H1 (cell line): ENCODE results near the gene ST3GAL2. TPM values are rescaled to one million over a fixed set of nuclear protein-coding genes. Genes with fewer than 3 reads are reported as not detected.

Experiments
- CTCF ChIA-PET: fragments of 300-600 bp; sonication (Branson Sonifier 250); formaldehyde crosslinking; loops from one replicate; lab custom pipeline; 2021; ENCODE audit not compliant: partially characterized antibody; lab: Charles Lee
- POLR2A ChIA-PET: fragments of 300-600 bp; sonication (Branson Sonifier 250); formaldehyde crosslinking; loops from one replicate; lab custom pipeline; 2021; ENCODE audit warnings: inconsistent platforms; ENCODE audit not compliant: partially characterized antibody; lab: Charles Lee
- DNase-seq, 2 experiments: peaks; one replicate each; pipeline versions ENCODE4 v3.0.0 to v3.0.0-alpha.2; 2010 to 2022; ENCODE audit warnings: low spot score in 2 of 2, low read depth in 1 of 2, mixed read lengths in 1 of 2
- FAIRE-seq: peaks from 2 replicates; lab custom pipeline; 2011; peaks lifted over from hg19 to GRCh38; lab: Jason Lieb, UNC
- H2AFZ ChIP-seq: 2 replicates; pipeline ENCODE4 v1.8.1; 2012; ENCODE audit warnings: low read length, inconsistent platforms
- H2AK5ac ChIP-seq: 2 replicates; pipeline ENCODE4 v1.6.1; 2013; ENCODE audit warnings: low read depth, low read length
- H2BK120ac ChIP-seq: replicated peaks from 2 replicates; pipeline ENCODE3; 2013; ENCODE audit warnings: low read depth, low read length, inconsistent platforms
- H2BK12ac ChIP-seq: 2 replicates; pipeline ENCODE4 v1.6.1; 2013; ENCODE audit warnings: low read depth, low read length
- H2BK15ac ChIP-seq: 2 replicates; pipeline ENCODE4 v1.6.1; 2013; ENCODE audit warnings: low read length
- H2BK20ac ChIP-seq: 2 replicates; pipeline ENCODE4 v1.6.1; 2013; ENCODE audit warnings: low read length
- H2BK5ac ChIP-seq: 2 replicates; pipeline ENCODE4 v1.6.1; 2013; ENCODE audit warnings: low read depth, low read length
- H3K14ac ChIP-seq: 2 replicates; pipeline ENCODE4 v1.6.1; 2013; ENCODE audit warnings: inconsistent platforms; ENCODE audit not compliant: insufficient read length
- H3K18ac ChIP-seq: 2 replicates; pipeline ENCODE4 v1.6.1; 2013; ENCODE audit warnings: low read length; ENCODE audit errors: extremely low read depth
- H3K23ac ChIP-seq: 2 replicates; pipeline ENCODE4 v1.6.1; 2013; ENCODE audit warnings: inconsistent platforms; ENCODE audit not compliant: insufficient read length
- H3K23me2 ChIP-seq: 2 replicates; pipeline ENCODE4 v1.6.1; 2013; ENCODE audit warnings: low read depth, low read length
- H3K27ac ChIP-seq: 2 replicates; pipeline ENCODE4 v1.6.1; 2011; ENCODE audit warnings: low read depth, low read length, inconsistent platforms
- H3K27me3 ChIP-seq, 4 experiments: replicated peaks in 1 of 4; 1 replicate in 1 of 4; 2 replicates in 3 of 4; pipeline versions ENCODE4 v1.6.1 to v1.8.1; 2011 to 2013; ENCODE audit warnings: low read length in 3 of 4, mild to moderate bottlenecking in 3 of 4, inconsistent platforms in 2 of 4, mixed read lengths in 2 of 4, moderate library complexity in 1 of 4; ENCODE audit not compliant: control insufficient read depth in 3 of 4, insufficient read depth in 3 of 4; ENCODE audit errors: extremely low read depth in 1 of 4
- H3K36me3 ChIP-seq, 4 experiments: 2 replicates each; pipeline versions ENCODE4 v1.6.1 to v1.8.1; 2011 to 2013; ENCODE audit warnings: mild to moderate bottlenecking in 4 of 4, low read length in 3 of 4, moderate library complexity in 2 of 4, control low read depth in 1 of 4, inconsistent platforms in 1 of 4; ENCODE audit not compliant: insufficient read depth in 4 of 4, control insufficient read depth in 2 of 4
- H3K4ac ChIP-seq: replicated peaks from 2 replicates; pipeline ENCODE3; 2013; ENCODE audit warnings: low read length, low read depth, mixed read lengths, inconsistent platforms; ENCODE audit not compliant: insufficient read length
- H3K4me1 ChIP-seq, 4 experiments: replicated peaks in 1 of 4; 1 replicate in 1 of 4; 2 replicates in 3 of 4; pipeline versions ENCODE4 v1.6.1 to v1.8.1; 2011 to 2013; ENCODE audit warnings: low read length in 3 of 4, inconsistent platforms in 2 of 4, mixed read lengths in 1 of 4; ENCODE audit not compliant: insufficient read depth in 4 of 4, control insufficient read depth in 3 of 4
- H3K4me2 ChIP-seq, 2 experiments: 2 replicates each; pipeline versions ENCODE4 v1.6.1 to v1.8.1; 2011 to 2013; ENCODE audit warnings: low read depth in 2 of 2, low read length in 2 of 2, control low read depth in 1 of 2, inconsistent platforms in 1 of 2, mild to moderate bottlenecking in 1 of 2; ENCODE audit not compliant: insufficient read depth in 1 of 2
- H3K4me3 ChIP-seq, 4 experiments: fragments of 200-600, 300-600 bp in 1 of 4; sonication (generic), shearing (Covaris generic), sonication (Bioruptor Twin) in 1 of 4; 2 replicates each; pipeline versions ENCODE4 v1.5.1 to v1.8.1; 2011 to 2016; ENCODE audit warnings: low read length in 4 of 4, low read depth in 3 of 4, control low read depth in 2 of 4, inconsistent platforms in 2 of 4, mild to moderate bottlenecking in 2 of 4, mixed read lengths in 1 of 4, moderate library complexity in 1 of 4; ENCODE audit not compliant: insufficient read depth in 2 of 4; ENCODE audit errors: extremely low read depth in 1 of 4
- H3K56ac ChIP-seq: replicated peaks from 2 replicates; pipeline ENCODE3; 2013; ENCODE audit warnings: low read depth, mild to moderate bottlenecking, mixed read lengths, low read length, inconsistent platforms; ENCODE audit not compliant: insufficient read length
- H3K79me1 ChIP-seq: 2 replicates; pipeline ENCODE4 v1.6.1; 2013; ENCODE audit warnings: low read depth, low read length, control low read depth
- H3K79me2 ChIP-seq, 2 experiments: 2 replicates each; pipeline versions ENCODE4 v1.6.1 to v1.8.1; 2012 to 2013; ENCODE audit warnings: low read length in 2 of 2, mild to moderate bottlenecking in 2 of 2, inconsistent platforms in 1 of 2; ENCODE audit not compliant: insufficient read depth in 2 of 2, control insufficient read depth in 1 of 2
- H3K9ac ChIP-seq, 4 experiments: replicated peaks in 1 of 4; 1 replicate in 1 of 4; 2 replicates in 3 of 4; pipeline versions ENCODE4 v1.6.1 to v1.8.1; 2011 to 2013; ENCODE audit warnings: low read depth in 3 of 4, low read length in 3 of 4, control low read depth in 2 of 4, mild to moderate bottlenecking in 2 of 4, moderate library complexity in 2 of 4, inconsistent platforms in 1 of 4; ENCODE audit errors: extremely low read depth in 1 of 4
- H3K9me3 ChIP-seq, 2 experiments: 2 replicates each; pipeline versions ENCODE4 v1.6.1 to v1.8.1; 2012 to 2013; ENCODE audit warnings: mild to moderate bottlenecking in 2 of 2, moderate library complexity in 2 of 2, control low read depth in 1 of 2, inconsistent platforms in 1 of 2, low read depth in 1 of 2, low read length in 1 of 2, mixed read lengths in 1 of 2; ENCODE audit not compliant: insufficient read depth in 2 of 2
- H4K20me1 ChIP-seq, 2 experiments: replicated peaks in 1 of 2; 2 replicates each; pipeline versions ENCODE3 to v1.8.1; 2011 to 2013; ENCODE audit warnings: inconsistent platforms in 2 of 2, low read length in 2 of 2, mild to moderate bottlenecking in 1 of 2; ENCODE audit not compliant: insufficient read depth in 2 of 2, control insufficient read depth in 1 of 2
- H4K5ac ChIP-seq: 2 replicates; pipeline ENCODE4 v1.6.1; 2013; ENCODE audit warnings: low read length, low read depth, mixed read lengths, inconsistent platforms; ENCODE audit not compliant: insufficient read length
- H4K8ac ChIP-seq: 2 replicates; pipeline ENCODE4 v1.8.0; 2013; ENCODE audit warnings: mild to moderate bottlenecking, moderate library complexity, low read length, inconsistent platforms; ENCODE audit not compliant: insufficient read depth; ENCODE audit errors: extremely low read depth
- H4K91ac ChIP-seq: replicated peaks from 2 replicates; pipeline ENCODE3; 2013; ENCODE audit warnings: low read length, mixed read lengths, inconsistent platforms; ENCODE audit not compliant: insufficient read length
- CHD2 ChIP-seq: IDR thresholded peaks from 2 replicates; pipeline ENCODE4 v1.6.1; 2012; ENCODE audit warnings: low read length, improper control_type of control experiment
- CTBP2 ChIP-seq: IDR thresholded peaks from 2 replicates; pipeline ENCODE4 v1.7.0; 2011; ENCODE audit warnings: borderline replicate concordance, mild to moderate bottlenecking, moderate library complexity, mixed read lengths, low read length; ENCODE audit not compliant: insufficient read depth, insufficient read length
- CTCF ChIP-seq, 3 experiments: IDR thresholded peaks; 1 replicate in 2 of 3; 2 replicates in 1 of 3; pipeline versions ENCODE4 v1.5.1 to v1.6.1; 2011; ENCODE audit warnings: low read length in 3 of 3, mild to moderate bottlenecking in 3 of 3, inconsistent platforms in 2 of 3, low read depth in 1 of 3, moderate library complexity in 1 of 3; ENCODE audit not compliant: insufficient read depth in 1 of 3; ENCODE audit errors: control extremely low read depth in 1 of 3
- EP300 ChIP-seq, 2 experiments: IDR thresholded peaks; 1 replicate in 1 of 2; 2 replicates in 1 of 2; pipeline ENCODE4 v1.6.1; 2011 to 2012; ENCODE audit warnings: low read depth in 2 of 2, low read length in 2 of 2, mild to moderate bottlenecking in 2 of 2, borderline replicate concordance in 1 of 2, inconsistent platforms in 1 of 2, moderate library complexity in 1 of 2
- EZH2 ChIP-seq: fragments of 200-600 bp; sonication (generic); IDR thresholded peaks from 2 replicates; pipeline ENCODE4 v1.7.1; 2012; ENCODE audit warnings: low read depth, mild to moderate bottlenecking, moderate library complexity, low read length, inconsistent platforms; ENCODE audit not compliant: severe bottlenecking
- KDM4A ChIP-seq: IDR thresholded peaks from one replicate; pipeline ENCODE4 v1.7.1; 2012; ENCODE audit warnings: low read depth, mild to moderate bottlenecking, moderate library complexity, low read length, inconsistent platforms; ENCODE audit not compliant: severe bottlenecking
- RBBP5 ChIP-seq: IDR thresholded peaks from 2 replicates; pipeline ENCODE4 v1.7.1; 2012; ENCODE audit warnings: low read depth, mild to moderate bottlenecking, inconsistent platforms, low read length, moderate library complexity, borderline replicate concordance
- SAP30 ChIP-seq: fragments of 300-600 bp; sonication (generic); IDR thresholded peaks from 2 replicates; pipeline ENCODE4 v1.7.1; 2012; ENCODE audit warnings: low read length, moderate library complexity, mild to moderate bottlenecking, inconsistent platforms; ENCODE audit not compliant: insufficient read depth, insufficient replicate concordance
- SP2 ChIP-seq: IDR thresholded peaks from 2 replicates; pipeline ENCODE4 v1.6.1; 2012; ENCODE audit warnings: mild to moderate bottlenecking, low read length, inconsistent platforms
- ZNF274 ChIP-seq: IDR thresholded peaks from 2 replicates; pipeline ENCODE4 v1.7.0; 2012; ENCODE audit warnings: low read length, borderline replicate concordance; ENCODE audit errors: extremely low read depth
- WGBS, 2 experiments: shearing (Covaris generic) in 1 of 2; methylation state at CpG; one replicate each; pipeline versions ENCODE4 v1.1.6 to v1.1.7; 2013 to 2015; ENCODE audit warnings: low lambda C conversion rate in 2 of 2, mixed read lengths in 2 of 2, inconsistent platforms in 1 of 2, low coverage in 1 of 2, missing lambda C conversion rate in 1 of 2; ENCODE audit not compliant: insufficient replicate concordance in 2 of 2, insufficient coverage in 1 of 2, insufficient read length in 1 of 2; ENCODE audit errors: extremely low coverage in 1 of 2, missing lambda C conversion rate in 1 of 2; 5-methylcytosine and 5-hydroxymethylcytosine counted together
- polyA plus RNA-seq, 7 experiments: library from polyadenylated mRNA; depleted of rRNA in 3 of 7; stranded (reverse) in 5 of 7; unstranded in 2 of 7; fragments of >200 nt in 5 of 7; fragments of 200-250 nt in 2 of 7; gene quantifications; 1 replicate in 5 of 7; 2 replicates in 1 of 7; 4 replicates in 1 of 7; pipeline versions ENCODE4 v1.2.1 to v1.2.3, GENCODE V29; 2011 to 2013; ENCODE audit warnings: missing spikeins in 2 of 7, mixed read lengths in 2 of 7
- total RNA-seq: library from RNA; stranded (reverse); fragmentation: NEBNext Ultra II Directional; extraction: Animal tissue kit (Norgen Biotek cat#: 25700); gene quantifications from 2 replicates; pipeline ENCODE4 v1.2.1, GENCODE V29; 2021

ST3GAL2 gene
- total and polyA plus RNA-seq, 2 of the 8 experiments (the other 6 are each of a cell fraction or from before 2014, with no cell fraction given), result 14.4 to 39.7 TPM

- Histone ChIP-seq H3K36me3 (no peaks in the 10 kb centered on the region), H3K9me3 (no peaks in the 10 kb centered on the region), H3K79me2 (peaks cover 0 to 52% of the 10 kb centered on the region in 2 experiments; a peak in 2 of 4 replicates), H3K23ac (no peak overlapping the region), H3K27ac (no peak overlapping the region), H2AK5ac (no peak overlapping the region), H3K18ac (no peak overlapping the region; the same call in none of the 2 replicates), H4K5ac (no peak overlapping the region), H3K4me1 (peaks cover 0 to 30% (median 20%) of the 10 kb centered on the region in 4 experiments; a peak in 6 of 7 replicates), H2AFZ (no peak overlapping the region), H3K4ac (no peak overlapping the region), H2BK12ac (no peak overlapping the region), H3K56ac (no peak overlapping the region), H2BK120ac (no peak overlapping the region), H2BK20ac (no peak overlapping the region), H4K91ac (no peak overlapping the region), H3K14ac (no peak overlapping the region), H3K27me3 (no peaks in the 10 kb centered on the region), H4K20me1 (peaks cover 6 to 21% of the 10 kb centered on the region in 2 experiments), H3K9ac (no peak overlapping the region), H3K23me2 (no peaks in the 10 kb centered on the region), H4K8ac (no peak overlapping the region; the same call in 1 of the 2 replicates), H2BK15ac (no peak overlapping the region), H3K4me3 (no peak overlapping the region), H3K4me2 (no peak overlapping the region), H3K79me1 (peaks cover 19% of the 10 kb centered on the region), H2BK5ac (no peak overlapping the region)
- WGBS, 2 experiments, result 88% methylated on average over 7 of the region's 7 CpGs; no CpG with 5 or more reads in 1 of the 2 experiments
- no peak for FAIRE-seq
- ChIA-PET CTCF (interaction anchor here (1.2 to 4.1 kb wide), 10 partner anchors 9 to 57 kb away, joined by 3 to 27 read pairs (median 4); partner anchors contain the start of gene ST3GAL2), POLR2A (interaction anchor here (1.4 to 3.8 kb wide), 6 partner anchors 9 to 37 kb away, joined by 3 to 18 read pairs (median 7); partner anchors contain the start of genes FCSK and ST3GAL2)
- DNase-seq, result no peak
- TF ChIP-seq SAP30 (no peak), SP2 (no peak), KDM4A (no peak), EP300 (IDR thresholded peaks at IDR 0.05; ENCODE audit: borderline replicate concordance in 1 of 2, low read depth in 2 of 2, low read length in 2 of 2) (no peak), RBBP5 (no peak), EZH2 (no peak), CTCF (IDR thresholded peaks at IDR 0.05; ENCODE audit: control extremely low read depth in 1 of 3, insufficient read depth in 1 of 3, low read depth in 1 of 3, low read length in 3 of 3) (no peak), CHD2 (no peak), CTBP2 (no peak), ZNF274 (no peak)
Measured at GRCh38 chr16:70417661-70418060, 21.2 kb downstream of the ST3GAL2 start.
